ENCODE measurements around the gene PTPRM.

The PTPRM gene

GRCh38 chr18:8386669-8387380, 819.7 kb downstream of the PTPRM start:
- no peak for DNase-seq

- no peak for DNase-seq
Measured at GRCh38 chr18:8389391-8390340, 822.5 kb downstream of the PTPRM start.

GRCh38 chr18:8391068-8391467, 824.0 kb downstream of the PTPRM start:
- no peak for DNase-seq

- DNase-seq, result no peak
Measured at GRCh38 chr18:8396254-8396653, 829.1 kb downstream of the PTPRM start.

GRCh38 chr18:8397034-8397433, 829.9 kb downstream of the PTPRM start:
- DNase-seq, result no peak

- no peak for DNase-seq
Measured at GRCh38 chr18:8399138-8399537, 832.0 kb downstream of the PTPRM start.

GRCh38 chr18:8400193-8400752, 833.2 kb downstream of the PTPRM start:
- no peak for DNase-seq

- no peak for DNase-seq
Measured at GRCh38 chr18:8400825-8401224, 833.7 kb downstream of the PTPRM start.

GRCh38 chr18:8401606-8402005, 834.5 kb downstream of the PTPRM start:
- no peak for DNase-seq

- no peak for DNase-seq
Measured at GRCh38 chr18:8402237-8402636, 835.1 kb downstream of the PTPRM start.

GRCh38 chr18:8403713-8404112, 836.6 kb downstream of the PTPRM start:
- no peak for DNase-seq

GRCh38 chr18:8406186-8406867, 839.2 kb downstream of the PTPRM start:
- DNase-seq, result no peak

GRCh38 chr18:8406868-8407250, 839.7 kb downstream of the PTPRM start:
- no peak for DNase-seq

- no peak for DNase-seq
Measured at GRCh38 chr18:8409151-8409550, 842.0 kb downstream of the PTPRM start.

GRCh38 chr18:8411492-8411891, 844.4 kb downstream of the PTPRM start:
- DNase-seq, result no peak

- DNase-seq, result no peak
Measured at GRCh38 chr18:8412117-8412516, 845.0 kb downstream of the PTPRM start.

GRCh38 chr18:8413189-8413588, 846.1 kb downstream of the PTPRM start:
- no peak for DNase-seq

- DNase-seq, result no peak
Measured at GRCh38 chr18:8413751-8414150, 846.6 kb downstream of the PTPRM start.

GRCh38 chr18:8416212-8417019, 849.3 kb downstream of the PTPRM start:
- no peak for DNase-seq

GRCh38 chr18:8422391-8422790, 855.3 kb downstream of the PTPRM start:
- no peak for DNase-seq

GRCh38 chr18:8423051-8423557, 856.0 kb downstream of the PTPRM start:
- DNase-seq, result no peak

GRCh38 chr18:8424481-8424880, 857.4 kb downstream of the PTPRM start:
- DNase-seq, result no peak
